ENCODE results near the gene SERPINF2.
"Not testable (repeated sequence)": the region's sequence is repeated elsewhere in the genome, so short reads cannot be mapped to it uniquely, and the experiment has no call there.

Gene SERPINF2

DNA sequence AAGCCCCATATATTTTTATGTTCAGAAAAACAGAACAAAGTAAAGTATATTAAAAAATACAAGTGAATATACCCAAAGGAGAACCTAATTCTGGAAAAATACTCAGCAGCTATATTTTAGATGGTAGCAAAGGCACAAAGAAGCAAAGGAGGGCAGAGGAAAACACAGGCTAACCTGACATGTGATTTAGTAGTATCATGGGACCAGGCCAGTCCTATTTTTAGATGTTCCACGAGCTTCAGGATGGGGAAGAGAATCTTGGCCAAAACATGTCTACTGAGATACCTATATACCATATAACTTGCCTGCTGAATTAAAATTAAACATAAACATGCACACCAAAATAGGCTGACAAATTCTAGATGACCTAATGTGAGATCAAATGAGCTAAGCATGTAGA, 54.1 kb downstream of the SERPINF2 start:
- no peak for DNase-seq

DNA sequence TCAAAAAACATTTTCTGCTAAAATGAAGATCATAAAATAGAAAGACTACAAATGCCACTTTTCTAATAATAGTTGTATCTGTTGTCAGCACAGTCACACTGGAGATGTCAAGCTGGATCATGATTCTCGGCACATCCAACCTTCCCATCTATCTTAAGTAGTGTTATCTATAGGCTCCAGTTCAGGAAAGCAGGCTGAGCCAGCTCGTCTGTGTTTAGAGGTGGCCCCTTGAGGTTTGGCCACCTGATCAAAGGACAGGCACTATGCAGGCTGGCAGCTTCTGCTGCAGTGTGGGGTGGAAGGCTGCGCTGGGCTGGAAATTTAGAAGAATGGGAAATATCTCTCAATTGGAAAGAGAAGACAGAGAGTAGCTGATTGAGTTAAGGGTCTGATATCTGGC, 54.7 kb downstream of the SERPINF2 start:
- DNase-seq = no peak

DNA sequence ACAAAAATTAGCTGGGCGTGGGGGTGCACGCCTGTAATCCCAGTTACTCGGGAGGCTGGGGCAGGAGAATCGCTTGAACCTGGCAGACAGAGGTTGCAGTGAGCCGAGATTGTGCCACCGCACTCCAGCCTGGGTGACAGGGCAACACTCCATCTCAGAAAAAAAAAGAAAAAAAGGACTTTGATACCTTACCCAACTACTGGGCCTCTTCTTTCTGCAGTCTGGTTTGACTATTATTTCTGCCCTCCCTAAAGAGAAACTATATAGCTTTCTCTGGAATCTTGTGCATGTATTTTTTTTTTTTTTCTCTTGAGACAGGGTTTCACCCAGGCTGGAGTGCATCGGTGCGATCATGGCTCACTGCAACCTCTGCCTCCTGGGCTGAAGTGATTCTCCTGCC, 55.2 kb downstream of the SERPINF2 start:
- not testable (repeated sequence) for DNase-seq

DNA sequence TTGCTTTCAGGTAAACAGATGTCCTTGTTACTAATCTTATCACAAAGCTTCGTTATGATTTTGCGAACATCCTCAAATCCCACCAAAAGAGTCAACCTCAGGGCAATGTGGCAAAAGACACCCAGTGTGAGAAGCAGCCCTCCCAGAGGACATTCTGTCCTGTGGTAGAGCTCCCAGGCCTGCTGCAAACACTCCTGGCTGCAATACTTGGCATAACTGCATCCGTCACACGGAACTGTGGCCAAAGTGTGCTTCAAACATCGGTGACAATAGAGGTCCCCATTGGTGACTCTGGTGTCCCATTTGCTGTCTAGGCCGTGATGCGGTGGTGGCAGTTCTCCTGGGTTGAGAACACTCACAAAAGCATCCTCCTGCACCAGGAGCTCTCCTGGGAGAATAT, 57.6 kb downstream of the SERPINF2 start:
- no peak for DNase-seq

DNA sequence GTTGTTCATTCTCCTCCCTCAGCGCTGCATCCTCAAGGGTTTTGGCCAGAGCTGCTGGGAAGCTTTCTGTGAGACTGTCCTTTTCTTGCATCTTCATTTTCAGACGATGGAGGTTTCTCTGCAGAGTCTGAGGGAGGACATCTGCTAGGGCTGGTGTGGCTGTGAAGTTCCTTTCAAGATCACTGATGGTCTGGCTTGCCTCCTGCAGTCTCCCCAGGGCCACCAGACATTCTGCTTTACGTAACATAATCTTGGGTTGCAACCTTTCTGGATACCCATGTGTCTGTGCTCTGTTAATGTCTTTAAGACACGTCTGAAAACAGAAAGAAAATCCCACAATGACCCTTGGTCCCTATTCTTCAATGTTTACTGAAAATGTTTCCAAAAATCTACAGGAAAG, 58.0 kb downstream of the SERPINF2 start:
- DNase-seq = no peak

DNA sequence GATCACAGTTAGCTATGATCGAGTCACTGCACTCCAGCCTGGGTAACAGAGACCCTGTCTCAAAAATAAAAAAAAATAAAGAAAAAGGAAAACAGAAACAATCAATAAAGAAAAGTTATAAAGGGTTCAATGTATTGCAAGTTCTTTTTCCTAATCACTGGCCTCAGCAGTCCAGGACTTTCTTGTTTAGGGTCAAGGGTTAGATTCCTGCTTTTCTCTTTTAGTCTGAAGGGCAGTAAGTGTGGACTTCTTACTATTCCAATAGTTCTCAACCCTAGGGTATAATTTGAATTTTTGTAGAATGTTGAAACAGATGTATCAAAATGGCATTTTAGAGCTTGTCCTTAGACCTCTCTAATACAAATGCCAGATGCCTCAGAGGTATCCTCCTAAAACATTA, 59.8 kb downstream of the SERPINF2 start:
- no peak for DNase-seq

DNA sequence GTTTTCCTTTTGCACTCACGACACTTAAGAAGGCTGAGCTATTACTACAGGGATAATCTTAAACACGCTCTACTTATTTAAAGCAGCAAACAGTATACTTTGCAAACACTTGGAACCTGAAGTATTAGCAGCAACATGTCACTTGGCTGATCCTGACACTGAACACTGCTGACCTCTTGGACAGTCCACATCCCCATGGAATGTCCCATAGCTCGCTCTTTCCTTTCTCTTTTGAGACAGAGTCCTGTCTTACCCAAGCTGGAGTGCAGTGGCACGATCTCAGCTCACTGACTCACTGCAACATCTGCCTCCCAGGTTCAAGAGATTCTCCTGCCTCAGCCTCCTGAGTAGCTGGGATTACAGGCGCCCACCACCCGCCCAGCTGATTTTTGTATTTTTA, 60.6 kb downstream of the SERPINF2 start:
- no peak for DNase-seq
